ENCODE results near the gene NUDT3.
"Not testable (repeated sequence)": the region's sequence is repeated elsewhere in the genome, so short reads cannot be mapped to it uniquely, and the experiment has no call there.

NUDT3 gene

GRCh38 chr6:34424200-34425131 lies 32.0 kb upstream of the NUDT3 start:
- Histone ChIP-seq H3K9ac (ENCODE audit: low read length in 2 of 2) (peak overlapping the region; percentile 85 to 99), H3K4me1 (ENCODE audit: control insufficient read depth, insufficient read depth, low read length) (peaks cover 9% of the 10 kb centered on the region), H3K4me3 (ENCODE audit: low read length in 2 of 2) (peak overlapping the region; percentile 71 to 91), H3K27ac (ENCODE audit: low read length) (peak overlapping the region; percentile 80), H3K36me3 (ENCODE audit: control insufficient read depth in 2 of 2, insufficient read depth in 2 of 2, low read length in 2 of 2) (peaks cover 32 to 37% of the 10 kb centered on the region in 2 donors), H3K9me3 (ENCODE audit: control insufficient read depth in 2 of 2, low read length in 2 of 2) (no peaks in the 10 kb centered on the region), H3K27me3 (ENCODE audit: control insufficient read depth in 1 of 2, insufficient read depth in 2 of 2, low read length in 2 of 2) (no peaks in the 10 kb centered on the region)

- peaks cover 9% of the 10 kb centered on the region for H3K4me1 ChIP-seq (ENCODE audit: control insufficient read depth, insufficient read depth, low read length)
- no peak overlapping the region for H3K9ac ChIP-seq (ENCODE audit: low read length in 2 of 2)
- peaks cover 38 to 41% of the 10 kb centered on the region in 2 donors for H3K36me3 ChIP-seq (ENCODE audit: control insufficient read depth in 2 of 2, insufficient read depth in 2 of 2, low read length in 2 of 2)
- no peak overlapping the region for H3K27ac ChIP-seq (ENCODE audit: low read length)
- H3K27me3 ChIP-seq (ENCODE audit: control insufficient read depth in 1 of 2, insufficient read depth in 2 of 2, low read length in 2 of 2): no peaks in the 10 kb centered on the region
- H3K4me3 ChIP-seq (ENCODE audit: low read length in 2 of 2): no peak overlapping the region
- no peaks in the 10 kb centered on the region for H3K9me3 ChIP-seq (ENCODE audit: control insufficient read depth in 2 of 2, low read length in 2 of 2)
Observed at GRCh38 chr6:34423254-34423653, 30.8 kb upstream of the NUDT3 start.

- H3K4me1 ChIP-seq (ENCODE audit: control insufficient read depth, insufficient read depth, low read length): peaks cover 6% of the 10 kb centered on the region
Observed at GRCh38 chr6:34418367-34418766, 25.9 kb upstream of the NUDT3 start.

GRCh38 chr6:34416877-34417371 lies 24.5 kb upstream of the NUDT3 start:
- Histone ChIP-seq H3K9me3 (ENCODE audit: control insufficient read depth in 2 of 2, low read length in 2 of 2) (no peaks in the 10 kb centered on the region), H3K27ac (ENCODE audit: low read length) (no peak overlapping the region), H3K4me3 (ENCODE audit: low read length in 2 of 2) (no peak overlapping the region), H3K9ac (ENCODE audit: low read length in 2 of 2) (no peak overlapping the region), H3K4me1 (ENCODE audit: control insufficient read depth, insufficient read depth, low read length) (peaks cover 6% of the 10 kb centered on the region), H3K36me3 (ENCODE audit: control insufficient read depth in 2 of 2, insufficient read depth in 2 of 2, low read length in 2 of 2) (peaks cover 33 to 37% of the 10 kb centered on the region in 2 donors), H3K27me3 (ENCODE audit: control insufficient read depth in 1 of 2, insufficient read depth in 2 of 2, low read length in 2 of 2) (no peaks in the 10 kb centered on the region)

More at GRCh38 chr6:34418367-34418766, 25.9 kb upstream of the NUDT3 start:
- Histone ChIP-seq H3K27ac (ENCODE audit: low read length) (no peak overlapping the region), H3K36me3 (ENCODE audit: control insufficient read depth in 2 of 2, insufficient read depth in 2 of 2, low read length in 2 of 2) (peaks cover 44 to 47% of the 10 kb centered on the region in 2 donors), H3K9me3 (ENCODE audit: control insufficient read depth in 2 of 2, low read length in 2 of 2) (no peaks in the 10 kb centered on the region), H3K9ac (ENCODE audit: low read length in 2 of 2) (no peak overlapping the region), H3K27me3 (ENCODE audit: control insufficient read depth in 1 of 2, insufficient read depth in 2 of 2, low read length in 2 of 2) (no peaks in the 10 kb centered on the region), H3K4me3 (ENCODE audit: low read length in 2 of 2) (no peak overlapping the region)

GRCh38 chr6:34414999-34415858 lies 22.8 kb upstream of the NUDT3 start:
- H3K27me3 ChIP-seq (ENCODE audit: control insufficient read depth in 1 of 2, insufficient read depth in 2 of 2, low read length in 2 of 2): no peaks in the 10 kb centered on the region
- peaks cover 6% of the 10 kb centered on the region for H3K4me1 ChIP-seq (ENCODE audit: control insufficient read depth, insufficient read depth, low read length)
- H3K27ac ChIP-seq (ENCODE audit: low read length): peak overlapping the region; percentile 19
- H3K9ac ChIP-seq (ENCODE audit: low read length in 2 of 2): peak overlapping the region in 1 of 2 donors; percentile 36
- peak overlapping the region in 1 of 2 donors; percentile 29 for H3K4me3 ChIP-seq (ENCODE audit: low read length in 2 of 2)
- H3K9me3 ChIP-seq (ENCODE audit: control insufficient read depth in 2 of 2, low read length in 2 of 2): no peaks in the 10 kb centered on the region
- H3K36me3 ChIP-seq (ENCODE audit: control insufficient read depth in 2 of 2, insufficient read depth in 2 of 2, low read length in 2 of 2): peaks cover 25 to 29% of the 10 kb centered on the region in 2 donors

- Histone ChIP-seq H3K27ac (ENCODE audit: low read length) (no peak overlapping the region), H3K9me3 (ENCODE audit: control insufficient read depth in 2 of 2, low read length in 2 of 2) (no peaks in the 10 kb centered on the region), H3K27me3 (ENCODE audit: control insufficient read depth in 1 of 2, insufficient read depth in 2 of 2, low read length in 2 of 2) (no peaks in the 10 kb centered on the region), H3K4me1 (ENCODE audit: control insufficient read depth, insufficient read depth, low read length) (peaks cover 6% of the 10 kb centered on the region), H3K4me3 (ENCODE audit: low read length in 2 of 2) (no peak overlapping the region), H3K36me3 (ENCODE audit: control insufficient read depth in 2 of 2, insufficient read depth in 2 of 2, low read length in 2 of 2) (peaks cover 13 to 16% of the 10 kb centered on the region in 2 donors), H3K9ac (ENCODE audit: low read length in 2 of 2) (no peak overlapping the region)
Observed at GRCh38 chr6:34412643-34413214, 20.3 kb upstream of the NUDT3 start.

GRCh38 chr6:34412016-34412415 lies 19.5 kb upstream of the NUDT3 start:
- Histone ChIP-seq H3K4me1 (ENCODE audit: control insufficient read depth, insufficient read depth, low read length) (peaks cover 6% of the 10 kb centered on the region), H3K9ac (ENCODE audit: low read length in 2 of 2) (no peak overlapping the region), H3K27ac (ENCODE audit: low read length) (no peak overlapping the region)

GRCh38 chr6:34407915-34408314 lies 15.4 kb upstream of the NUDT3 start:
- H3K27me3 ChIP-seq (ENCODE audit: control insufficient read depth in 1 of 2, insufficient read depth in 2 of 2, low read length in 2 of 2); H3K27ac ChIP-seq (ENCODE audit: low read length); H3K4me3 ChIP-seq (ENCODE audit: low read length in 2 of 2); H3K9ac ChIP-seq (ENCODE audit: low read length in 2 of 2); H3K36me3 ChIP-seq (ENCODE audit: control insufficient read depth in 2 of 2, insufficient read depth in 2 of 2, low read length in 2 of 2); H3K4me1 ChIP-seq (ENCODE audit: control insufficient read depth, insufficient read depth, low read length); H3K9me3 ChIP-seq (ENCODE audit: control insufficient read depth in 2 of 2, low read length in 2 of 2): not testable (repeated sequence)

More at GRCh38 chr6:34412016-34412415, 19.5 kb upstream of the NUDT3 start:
- no peaks in the 10 kb centered on the region for H3K9me3 ChIP-seq (ENCODE audit: control insufficient read depth in 2 of 2, low read length in 2 of 2)
- H3K36me3 ChIP-seq (ENCODE audit: control insufficient read depth in 2 of 2, insufficient read depth in 2 of 2, low read length in 2 of 2): peaks cover 6 to 9% of the 10 kb centered on the region in 2 donors
- no peaks in the 10 kb centered on the region for H3K27me3 ChIP-seq (ENCODE audit: control insufficient read depth in 1 of 2, insufficient read depth in 2 of 2, low read length in 2 of 2)
- no peak overlapping the region for H3K4me3 ChIP-seq (ENCODE audit: low read length in 2 of 2)

- Histone ChIP-seq H3K9me3 (ENCODE audit: control insufficient read depth in 2 of 2, low read length in 2 of 2) (no peaks in the 10 kb centered on the region), H3K27me3 (ENCODE audit: control insufficient read depth in 1 of 2, insufficient read depth in 2 of 2, low read length in 2 of 2) (no peaks in the 10 kb centered on the region), H3K4me3 (ENCODE audit: low read length in 2 of 2) (no peak overlapping the region), H3K9ac (ENCODE audit: low read length in 2 of 2) (no peak overlapping the region), H3K36me3 (ENCODE audit: control insufficient read depth in 2 of 2, insufficient read depth in 2 of 2, low read length in 2 of 2) (no peaks in the 10 kb centered on the region), H3K27ac (ENCODE audit: low read length) (no peak overlapping the region), H3K4me1 (ENCODE audit: control insufficient read depth, insufficient read depth, low read length) (peaks cover 4% of the 10 kb centered on the region)
Observed at GRCh38 chr6:34396518-34396917, 4.0 kb upstream of the NUDT3 start.

- no peak overlapping the region for H3K27ac ChIP-seq (ENCODE audit: low read length)
- H3K4me3 ChIP-seq (ENCODE audit: low read length in 2 of 2): no peak overlapping the region
- H3K27me3 ChIP-seq (ENCODE audit: control insufficient read depth in 1 of 2, insufficient read depth in 2 of 2, low read length in 2 of 2): no peaks in the 10 kb centered on the region
- no peaks in the 10 kb centered on the region for H3K9me3 ChIP-seq (ENCODE audit: control insufficient read depth in 2 of 2, low read length in 2 of 2)
- peak overlapping the region in 1 of 2 donors; percentile 10 for H3K9ac ChIP-seq (ENCODE audit: low read length in 2 of 2)
- H3K4me1 ChIP-seq (ENCODE audit: control insufficient read depth, insufficient read depth, low read length): peaks cover 10% of the 10 kb centered on the region
- no peaks in the 10 kb centered on the region for H3K36me3 ChIP-seq (ENCODE audit: control insufficient read depth in 2 of 2, insufficient read depth in 2 of 2, low read length in 2 of 2)
Observed at GRCh38 chr6:34393966-34394305, 1.5 kb upstream of the NUDT3 start.

All from stomach smooth muscle (tissue), 2 donors.